ENCODE measurements around the gene MDFIC. TPM values are rescaled to one million over a fixed set of nuclear protein-coding genes. Genes with fewer than 3 reads are reported as not detected.

The MDFIC gene
- total RNA-seq, 1 experiment from 2014 or later, result 7.3 TPM

DNA sequence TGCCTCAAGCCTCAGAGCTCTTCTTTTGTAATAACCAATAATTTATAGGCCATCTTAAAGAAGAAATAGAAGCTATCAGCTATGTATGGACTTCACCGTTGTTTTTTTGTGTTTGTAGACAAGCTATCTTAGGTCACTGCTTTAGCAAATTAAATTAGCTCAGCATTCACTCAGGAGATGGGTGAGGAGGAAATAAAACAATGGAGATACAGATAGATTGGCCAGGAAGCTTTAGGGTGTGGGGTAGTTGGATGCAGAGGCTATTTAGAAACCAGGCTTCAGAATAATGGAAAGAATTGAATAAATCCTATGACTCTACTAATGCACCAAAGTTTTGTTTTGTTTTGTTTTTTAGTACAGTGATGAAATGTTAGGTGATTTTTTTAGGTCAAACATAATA is 66.1 kb downstream of the MDFIC start:
- H3K4me1 ChIP-seq (ENCODE audit: control insufficient read depth, insufficient read depth, low read length), result no peaks in the 10 kb centered on the region

DNA sequence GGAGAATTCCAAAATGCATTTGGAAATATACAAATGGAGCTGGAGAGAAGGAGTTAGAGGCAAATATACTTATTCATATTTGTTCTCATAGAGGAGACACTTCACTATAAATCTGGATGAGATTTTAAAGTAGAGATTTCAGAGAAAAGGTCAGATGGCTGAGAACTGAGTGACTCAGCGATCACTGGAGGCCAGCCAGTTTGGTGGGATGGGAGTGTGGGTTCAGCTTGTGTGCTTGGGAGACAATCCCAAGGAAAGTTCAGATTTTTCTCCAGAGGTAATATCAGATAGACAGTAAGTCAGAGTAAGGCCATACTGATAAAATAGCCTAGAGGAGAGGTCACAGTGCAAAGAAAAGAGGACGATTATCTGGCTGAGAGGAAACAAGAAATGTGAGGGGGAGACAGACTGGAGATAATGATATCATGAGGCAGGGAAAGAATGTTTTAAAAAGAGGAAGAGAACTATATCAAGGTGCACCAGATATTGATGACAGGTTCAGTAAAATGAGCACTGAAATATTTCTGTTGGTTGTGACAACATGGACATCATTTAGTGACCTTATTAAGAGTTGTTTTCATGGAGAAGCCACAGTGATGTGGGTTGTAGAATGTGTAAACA is 67.0 kb downstream of the MDFIC start:
- ATAC-seq, result no peak
- TF ChIP-seq POLR2AphosphoS5 (IDR thresholded peaks at IDR 0.05; ENCODE audit: low read depth, low read length) (no peak), TCF7L2 (IDR thresholded peaks at IDR 0.05; ENCODE audit: low read depth, low read length) (no peak), SIN3A (IDR thresholded peaks at IDR 0.05; ENCODE audit: borderline replicate concordance, insufficient read depth, low read depth, low read length) (no peak)
- TF ChIP-seq, protein P1, sequence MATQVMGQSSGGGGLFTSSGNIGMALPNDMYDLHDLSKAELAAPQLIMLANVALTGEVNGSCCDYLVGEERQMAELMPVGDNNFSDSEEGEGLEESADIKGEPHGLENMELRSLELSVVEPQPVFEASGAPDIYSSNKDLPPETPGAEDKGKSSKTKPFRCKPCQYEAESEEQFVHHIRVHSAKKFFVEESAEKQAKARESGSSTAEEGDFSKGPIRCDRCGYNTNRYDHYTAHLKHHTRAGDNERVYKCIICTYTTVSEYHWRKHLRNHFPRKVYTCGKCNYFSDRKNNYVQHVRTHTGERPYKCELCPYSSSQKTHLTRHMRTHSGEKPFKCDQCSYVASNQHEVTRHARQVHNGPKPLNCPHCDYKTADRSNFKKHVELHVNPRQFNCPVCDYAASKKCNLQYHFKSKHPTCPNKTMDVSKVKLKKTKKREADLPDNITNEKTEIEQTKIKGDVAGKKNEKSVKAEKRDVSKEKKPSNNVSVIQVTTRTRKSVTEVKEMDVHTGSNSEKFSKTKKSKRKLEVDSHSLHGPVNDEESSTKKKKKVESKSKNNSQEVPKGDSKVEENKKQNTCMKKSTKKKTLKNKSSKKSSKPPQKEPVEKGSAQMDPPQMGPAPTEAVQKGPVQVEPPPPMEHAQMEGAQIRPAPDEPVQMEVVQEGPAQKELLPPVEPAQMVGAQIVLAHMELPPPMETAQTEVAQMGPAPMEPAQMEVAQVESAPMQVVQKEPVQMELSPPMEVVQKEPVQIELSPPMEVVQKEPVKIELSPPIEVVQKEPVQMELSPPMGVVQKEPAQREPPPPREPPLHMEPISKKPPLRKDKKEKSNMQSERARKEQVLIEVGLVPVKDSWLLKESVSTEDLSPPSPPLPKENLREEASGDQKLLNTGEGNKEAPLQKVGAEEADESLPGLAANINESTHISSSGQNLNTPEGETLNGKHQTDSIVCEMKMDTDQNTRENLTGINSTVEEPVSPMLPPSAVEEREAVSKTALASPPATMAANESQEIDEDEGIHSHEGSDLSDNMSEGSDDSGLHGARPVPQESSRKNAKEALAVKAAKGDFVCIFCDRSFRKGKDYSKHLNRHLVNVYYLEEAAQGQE (IDR thresholded peaks at IDR 0.05; ENCODE audit: insufficient read depth in 1 of 2, low read depth in 2 of 2, low read length in 1 of 2), result no peak
- TF ChIP-seq, protein P2, sequence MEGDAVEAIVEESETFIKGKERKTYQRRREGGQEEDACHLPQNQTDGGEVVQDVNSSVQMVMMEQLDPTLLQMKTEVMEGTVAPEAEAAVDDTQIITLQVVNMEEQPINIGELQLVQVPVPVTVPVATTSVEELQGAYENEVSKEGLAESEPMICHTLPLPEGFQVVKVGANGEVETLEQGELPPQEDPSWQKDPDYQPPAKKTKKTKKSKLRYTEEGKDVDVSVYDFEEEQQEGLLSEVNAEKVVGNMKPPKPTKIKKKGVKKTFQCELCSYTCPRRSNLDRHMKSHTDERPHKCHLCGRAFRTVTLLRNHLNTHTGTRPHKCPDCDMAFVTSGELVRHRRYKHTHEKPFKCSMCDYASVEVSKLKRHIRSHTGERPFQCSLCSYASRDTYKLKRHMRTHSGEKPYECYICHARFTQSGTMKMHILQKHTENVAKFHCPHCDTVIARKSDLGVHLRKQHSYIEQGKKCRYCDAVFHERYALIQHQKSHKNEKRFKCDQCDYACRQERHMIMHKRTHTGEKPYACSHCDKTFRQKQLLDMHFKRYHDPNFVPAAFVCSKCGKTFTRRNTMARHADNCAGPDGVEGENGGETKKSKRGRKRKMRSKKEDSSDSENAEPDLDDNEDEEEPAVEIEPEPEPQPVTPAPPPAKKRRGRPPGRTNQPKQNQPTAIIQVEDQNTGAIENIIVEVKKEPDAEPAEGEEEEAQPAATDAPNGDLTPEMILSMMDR (IDR thresholded peaks at IDR 0.05), result no peak
- H3K4me3 ChIP-seq (ENCODE audit: low read depth in 2 of 2, low read length in 2 of 2), result no peak overlapping the region
- H3K27ac ChIP-seq (ENCODE audit: low read length), result no peak overlapping the region
- POLR2A ChIA-PET, result no interaction called here
- no peak for DNase-seq (ENCODE audit: low read depth, low spot score)
- no peaks in the 10 kb centered on the region for H3K27me3 ChIP-seq (ENCODE audit: control insufficient read depth, insufficient read depth, low read length)
- intact Hi-C loops (cut with micrococcal nuclease; ENCODE audit: unreplicated experiment), result no loop called here
- CTCF ChIA-PET, result no interaction called here
- no peaks in the 10 kb centered on the region for H3K4me1 ChIP-seq (ENCODE audit: control insufficient read depth, insufficient read depth, low read length)
- no TSS peak for BruUV-seq (replicated peaks)
- H3K36me3 ChIP-seq (ENCODE audit: control insufficient read depth, insufficient read depth, low read length), result no peaks in the 10 kb centered on the region
- in situ Hi-C loops (cut with HindIII; ENCODE audit: low pct_unique_long_range_greater_than_20kb, low sequenced_read_pairs), result no loop called here
- no peaks in the 10 kb centered on the region for H3K9me3 ChIP-seq (ENCODE audit: control insufficient read depth, insufficient read depth, low read depth, low read length)

More for the DNA sequence above, 66.1 kb downstream of the MDFIC start:
- ChIA-PET CTCF (no interaction called here), POLR2A (no interaction called here)
- Histone ChIP-seq H3K27me3 (ENCODE audit: control insufficient read depth, insufficient read depth, low read length) (no peaks in the 10 kb centered on the region), H3K36me3 (ENCODE audit: control insufficient read depth, insufficient read depth, low read length) (no peaks in the 10 kb centered on the region), H3K27ac (ENCODE audit: low read length) (no peak overlapping the region), H3K9me3 (ENCODE audit: control insufficient read depth, insufficient read depth, low read depth, low read length) (no peaks in the 10 kb centered on the region), H3K4me3 (ENCODE audit: low read depth in 2 of 2, low read length in 2 of 2) (no peak overlapping the region)
- DNase-seq (ENCODE audit: low read depth, low spot score) (no peak), ATAC-seq (no peak)
- no TSS peak for BruUV-seq (replicated peaks)
- no peak for TF ChIP-seq TCF7L2 (IDR thresholded peaks at IDR 0.05; ENCODE audit: low read depth, low read length)
- TF ChIP-seq, protein P2 (IDR thresholded peaks at IDR 0.05), result no peak
- TF ChIP-seq POLR2AphosphoS5 (IDR thresholded peaks at IDR 0.05; ENCODE audit: low read depth, low read length), result no peak
- TF ChIP-seq, protein P1 (IDR thresholded peaks at IDR 0.05; ENCODE audit: insufficient read depth in 1 of 2, low read depth in 2 of 2, low read length in 1 of 2), result no peak
- TF ChIP-seq SIN3A (IDR thresholded peaks at IDR 0.05; ENCODE audit: borderline replicate concordance, insufficient read depth, low read depth, low read length), result no peak
- in situ Hi-C loops (cut with HindIII; ENCODE audit: low pct_unique_long_range_greater_than_20kb, low sequenced_read_pairs) (no loop called here), intact Hi-C loops (cut with micrococcal nuclease; ENCODE audit: unreplicated experiment) (no loop called here)
